Ovary (tissue), 9 donors: ENCODE measurements around the gene SLAMF9. TPM values are rescaled to one million over a fixed set of nuclear protein-coding genes. Genes with fewer than 3 reads are reported as not detected.

Source experiments
- DNase-seq, 5 donors: peaks; one replicate each; pipeline ENCODE4 v3.0.0-alpha.2; 2019 to 2020
- H3K27ac ChIP-seq, 2 donors: fragments of 200-600 bp; one replicate each; pipeline versions ENCODE4 v1.5.1 to v1.8.0; 2019 to 2022
- H3K27me3 ChIP-seq: fragments of 200-600 bp; one replicate; pipeline ENCODE4 v1.8.0; 2022
- H3K36me3 ChIP-seq: fragments of 200-600 bp; sonication (generic); one replicate; pipeline ENCODE4 v1.5.1; 2019
- H3K4me1 ChIP-seq: one replicate; pipeline ENCODE4 v1.8.1; 2013; ENCODE audit warnings: mild to moderate bottlenecking, moderate library complexity; ENCODE audit not compliant: insufficient read depth
- H3K4me3 ChIP-seq: fragments of 200-600 bp; sonication (generic); one replicate; pipeline ENCODE4 v1.5.1; 2017
- H3K9me3 ChIP-seq, 2 donors: fragments of 200-600 bp in 1 of 2; sonication (generic) in 1 of 2; one replicate each; pipeline versions ENCODE4 v1.5.1 to v1.8.1; 2013 to 2019; ENCODE audit warnings: mild to moderate bottlenecking in 1 of 2, moderate library complexity in 1 of 2
- CTCF ChIP-seq, 3 donors: fragments of 450-650 bp in 2 of 3; fragments of 200-600 bp in 1 of 3; IDR thresholded peaks; one replicate each; pipeline versions ENCODE4 v1.5.1 to v1.8.0; 2016 to 2022; ENCODE audit warnings: antibody characterized with exemption in 3 of 3, mild to moderate bottlenecking in 1 of 3
- EP300 ChIP-seq: sonication (generic); formaldehyde crosslinking; IDR thresholded peaks from one replicate; pipeline ENCODE4 v1.6.1; 2017; ENCODE audit warnings: antibody characterized with exemption
- POLR2A ChIP-seq: fragments of 450-650 bp; IDR thresholded peaks from one replicate; pipeline ENCODE4 v1.6.1; 2017; ENCODE audit warnings: antibody characterized with exemption, mild to moderate bottlenecking, moderate library complexity
- WGBS, 3 donors: extraction: QIAGEN DNeasy Blood & Tissue Kit in 1 of 3; methylation state at CpG; one replicate each; pipeline versions ENCODE4 v1.1.5 to v1.1.7; 2013 to 2017; 5-methylcytosine and 5-hydroxymethylcytosine counted together
- intact Hi-C, 4 donors: fragments of 100-400 bp; cut with DNase I; formaldehyde crosslinking; loops; one replicate each; pipeline versions ENCODE4 v1.11.0 to v1.15.1; 2022 to 2023
- polyA plus RNA-seq, 2 donors: library from polyadenylated mRNA; stranded (reverse); fragments of 200-250 nt in 1 of 2; fragments of 350-450 nt in 1 of 2; fragmentation: Illumina TruSeq in 1 of 2; extraction: RNeasy Lipid Tissue Mini Kit (QIAGEN cat#74804) in 1 of 2; gene quantifications; one replicate each; pipeline ENCODE4 v1.2.3, GENCODE V29; 2013 to 2014
- total RNA-seq, 7 donors: library from RNA; depleted of rRNA in 2 of 7; stranded (reverse); fragments of >200 nt in 2 of 7; fragmentation: NEBNext Ultra II Directional in 3 of 7; extraction: Animal tissue kit (Norgen Biotek cat#: 25700) in 3 of 7; gene quantifications; one replicate each; pipeline versions ENCODE4 v1.1.0 to v1.2.4, GENCODE V29; 2016 to 2023
- donor health status: DM: no; HTN: no; CAD: no; lungs with moderate emphysema.
- donor health status: DM: no; HTN: no; CAD: no.
- donor health status: Bipolar disorder and iron deficiency.
- donor health status: DM: yes; HTN: yes; CAD: no.
- donor health status: DM: no; HTN: no; CAD: no.
- donor health status: DM: yes; HTN: yes; CAD: no.

The SLAMF9 gene
- total and polyA plus RNA-seq, 9 donors, result not detected

- TF ChIP-seq POLR2A, result no peak
- peak; percentile 59 for TF ChIP-seq EP300
- no peak for TF ChIP-seq CTCF (IDR thresholded peaks at IDR 0.05)
- H3K4me3 ChIP-seq, result peak overlapping the region; percentile 91
- no peaks in the 10 kb centered on the region for H3K36me3 ChIP-seq
- WGBS, 3 donors, result 1 to 2% (median 1%) methylated on average over 30 to 31 of the region's 31 CpGs
- H3K4me1 ChIP-seq, result peaks cover 20% of the 10 kb centered on the region
- H3K9me3 ChIP-seq, result no peaks in the 10 kb centered on the region
- DNase-seq, result peak; percentile 91 to 95 (median 94)
- no peaks in the 10 kb centered on the region for H3K27me3 ChIP-seq
- intact Hi-C loops, result loop anchor here in 3 of 4 donors (5.0 to 10.0 kb wide), 3 partner anchors 62 to 1471 kb away; partner anchors contain the start of gene VSIG8 (in 1 of the 3)
- peak overlapping the region; percentile 80 to 94 for H3K27ac ChIP-seq
Observed at GRCh38 chr1:159924025-159924790, 29.8 kb downstream of the SLAMF9 start.

- Histone ChIP-seq H3K36me3 (no peaks in the 10 kb centered on the region), H3K4me3 (peak overlapping the region; percentile 91), H3K27me3 (no peaks in the 10 kb centered on the region), H3K27ac (peak overlapping the region; percentile 80 to 94), H3K4me1 (peaks cover 20% of the 10 kb centered on the region), H3K9me3 (no peaks in the 10 kb centered on the region)
- intact Hi-C loops, result loop anchor here in 3 of 4 donors (5.0 to 10.0 kb wide), 3 partner anchors 61 to 1471 kb away; partner anchors contain the start of gene VSIG8 (in 1 of the 3)
- WGBS, 3 donors, result 6 to 15% (median 7%) methylated on average over 20 of the region's 20 CpGs
- DNase-seq, result peak; percentile 76 to 94 (median 86)
- TF ChIP-seq CTCF (IDR thresholded peaks at IDR 0.05) (no peak), POLR2A (peak; percentile 90), EP300 (peak; percentile 53)
Observed at GRCh38 chr1:159923203-159924024, 30.6 kb downstream of the SLAMF9 start.

- Histone ChIP-seq H3K27ac (peak overlapping the region; percentile 80 to 94), H3K4me3 (peak overlapping the region; percentile 91), H3K36me3 (no peaks in the 10 kb centered on the region), H3K4me1 (peaks cover 20% of the 10 kb centered on the region), H3K9me3 (no peaks in the 10 kb centered on the region), H3K27me3 (no peaks in the 10 kb centered on the region)
- peak; percentile 68 to 80 (median 71) for DNase-seq
- 27 to 46% (median 40%) methylated on average over 8 of the region's 8 CpGs for WGBS, 3 donors
- no peak for TF ChIP-seq CTCF (IDR thresholded peaks at IDR 0.05)
- TF ChIP-seq POLR2A, result no peak
- TF ChIP-seq EP300, result no peak
- intact Hi-C loops, result loop anchor here in 3 of 4 donors (5.0 to 10.0 kb wide), 3 partner anchors 60 to 1472 kb away; partner anchors contain the start of gene VSIG8 (in 1 of the 3)
Observed at GRCh38 chr1:159922511-159923202, 31.4 kb downstream of the SLAMF9 start.
